Measurements from ENCODE around the gene PUS3. TPM values are rescaled to one million over a fixed set of nuclear protein-coding genes. Genes with fewer than 3 reads are reported as not detected.

The PUS3 gene
- total RNA-seq, 1 experiment from 2014 or later: 5.7 TPM

- H3K27ac ChIP-seq: no peak overlapping the region
- H4K20me1 ChIP-seq (ENCODE audit: insufficient read depth): no peaks in the 10 kb centered on the region
- no peaks in the 10 kb centered on the region for H3K79me2 ChIP-seq (ENCODE audit: low read depth)
- POLR2A ChIA-PET (ENCODE audit: unreplicated experiment): no interaction called here
- no peak overlapping the region for H3K4me3 ChIP-seq
- no peak overlapping the region for H3K4me2 ChIP-seq
- intact Hi-C loops (cut with micrococcal nuclease; ENCODE audit: unreplicated experiment): loop anchor here (1.0 to 10.0 kb wide), 4 partner anchors 138 to 382 kb away; partner anchors contain the start of genes DCPS, FOXRED1 and SRPRA
- no peaks in the 10 kb centered on the region for H3K9me2 ChIP-seq (ENCODE audit: insufficient read depth)
- H2AFZ ChIP-seq: no peak overlapping the region
- TF ChIP-seq CTCF (conservative IDR thresholded peaks at IDR 0.05) (peak; percentile 84), EZH2 (IDR thresholded peaks at IDR 0.05; ENCODE audit: low read depth) (no peak)
- no peaks in the 10 kb centered on the region for H3K36me3 ChIP-seq (ENCODE audit: low read depth)
- H3K9me3 ChIP-seq (ENCODE audit: insufficient read depth, low read depth): no peaks in the 10 kb centered on the region
- CTCF ChIA-PET: interaction anchor here (0.7 to 1.0 kb wide), 2 partner anchors 247 to 271 kb away, joined by 3 to 4 read pairs; no protein-coding TSS in a partner anchor
- no peaks in the 10 kb centered on the region for H3F3A ChIP-seq (ENCODE audit: insufficient read depth, low read depth)
- no peaks in the 10 kb centered on the region for H3K4me1 ChIP-seq (replicated peaks; ENCODE audit: insufficient read depth)
- no TSS peak for BruUV-seq (replicated peaks)
- peak; percentile 60 to 61 for DNase-seq
- H3K27me3 ChIP-seq (ENCODE audit: insufficient read depth, low read depth): peaks cover 21% of the 10 kb centered on the region
These were observed 20.1 kb upstream of the PUS3 start for GRCh38 chr11:125923012-125923579.

GRCh38 chr11:125922156-125922555 is 19.1 kb upstream of the PUS3 start:
- no peaks in the 10 kb centered on the region for H3K9me2 ChIP-seq (ENCODE audit: insufficient read depth)
- CTCF ChIA-PET: no interaction called here
- no peak for DNase-seq
- no peak overlapping the region for H2AFZ ChIP-seq
- H4K20me1 ChIP-seq (ENCODE audit: insufficient read depth): no peaks in the 10 kb centered on the region
- TF ChIP-seq EZH2 (IDR thresholded peaks at IDR 0.05; ENCODE audit: low read depth) (no peak), CTCF (conservative IDR thresholded peaks at IDR 0.05) (no peak)
- no peaks in the 10 kb centered on the region for H3F3A ChIP-seq (ENCODE audit: insufficient read depth, low read depth)
- H3K27me3 ChIP-seq (ENCODE audit: insufficient read depth, low read depth): peaks cover 29% of the 10 kb centered on the region
- no peak overlapping the region for H3K4me3 ChIP-seq
- no peaks in the 10 kb centered on the region for H3K36me3 ChIP-seq (ENCODE audit: low read depth)
- intact Hi-C loops (cut with micrococcal nuclease; ENCODE audit: unreplicated experiment): loop anchor here (10.0 kb wide), 2 partner anchors 343 to 383 kb away; partner anchors contain the start of genes DCPS, FOXRED1 and SRPRA
- BruUV-seq (replicated peaks): no TSS peak
- no peaks in the 10 kb centered on the region for H3K9me3 ChIP-seq (ENCODE audit: insufficient read depth, low read depth)
- POLR2A ChIA-PET (ENCODE audit: unreplicated experiment): no interaction called here
- H3K27ac ChIP-seq: no peak overlapping the region
- no peaks in the 10 kb centered on the region for H3K4me1 ChIP-seq (replicated peaks; ENCODE audit: insufficient read depth)
- H3K79me2 ChIP-seq (ENCODE audit: low read depth): no peaks in the 10 kb centered on the region
- H3K4me2 ChIP-seq: no peak overlapping the region

GRCh38 chr11:125921042-125921441 is 18.0 kb upstream of the PUS3 start:
- DNase-seq: no peak
- H2AFZ ChIP-seq: no peak overlapping the region
- no peaks in the 10 kb centered on the region for H4K20me1 ChIP-seq (ENCODE audit: insufficient read depth)
- intact Hi-C loops (cut with micrococcal nuclease; ENCODE audit: unreplicated experiment): loop anchor here (10.0 kb wide), 2 partner anchors 344 to 384 kb away; partner anchors contain the start of genes DCPS, FOXRED1 and SRPRA
- no peaks in the 10 kb centered on the region for H3K4me1 ChIP-seq (replicated peaks; ENCODE audit: insufficient read depth)
- CTCF ChIA-PET: no interaction called here
- H3K36me3 ChIP-seq (ENCODE audit: low read depth): no peaks in the 10 kb centered on the region
- TF ChIP-seq CTCF (conservative IDR thresholded peaks at IDR 0.05) (no peak), EZH2 (IDR thresholded peaks at IDR 0.05; ENCODE audit: low read depth) (no peak)
- no peak overlapping the region for H3K4me2 ChIP-seq
- POLR2A ChIA-PET (ENCODE audit: unreplicated experiment): no interaction called here
- H3K4me3 ChIP-seq: no peak overlapping the region
- H3K79me2 ChIP-seq (ENCODE audit: low read depth): no peaks in the 10 kb centered on the region
- no peaks in the 10 kb centered on the region for H3K9me3 ChIP-seq (ENCODE audit: insufficient read depth, low read depth)
- H3K9me2 ChIP-seq (ENCODE audit: insufficient read depth): no peaks in the 10 kb centered on the region
- BruUV-seq (replicated peaks): no TSS peak
- H3F3A ChIP-seq (ENCODE audit: insufficient read depth, low read depth): no peaks in the 10 kb centered on the region
- H3K27me3 ChIP-seq (ENCODE audit: insufficient read depth, low read depth): peaks cover 40% of the 10 kb centered on the region
- no peak overlapping the region for H3K27ac ChIP-seq
